ENCODE data around the gene PVALB.

The PVALB gene

DNA sequence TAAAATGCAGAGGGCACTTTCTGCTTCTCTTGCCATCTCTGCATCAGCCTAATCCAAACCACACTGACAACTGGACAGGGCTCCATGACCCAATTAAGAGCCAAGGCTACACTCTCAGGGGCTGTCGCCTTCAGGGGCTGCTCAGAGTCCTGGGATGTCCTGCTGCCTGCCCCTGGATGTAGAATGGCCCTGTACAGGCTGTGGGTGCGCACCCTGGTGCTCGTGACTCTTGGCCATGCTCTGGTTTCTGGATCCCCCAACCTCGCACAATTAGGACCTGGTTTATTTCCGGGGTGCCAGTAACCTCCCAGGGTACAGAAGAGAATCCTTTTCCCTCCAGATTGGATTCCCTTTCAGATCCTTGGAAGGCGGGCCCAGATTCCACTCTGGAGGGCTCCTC is 52.2 kb downstream of the PVALB start:
- Histone ChIP-seq H3K36me3 (ENCODE audit: control insufficient read depth in 2 of 2, insufficient read depth in 1 of 2, low read length in 2 of 2) (peaks cover 3 to 84% of the 10 kb centered on the region in 2 experiments; a peak in 1 of 3 replicates), H3K27ac (ENCODE audit: extremely low read depth, low read depth, low read length) (no peak overlapping the region), H3K4me1 (ENCODE audit: control insufficient read depth, insufficient read depth, low read length) (no peaks in the 10 kb centered on the region), H3K4me3 (ENCODE audit: low read depth, low read length) (no peak overlapping the region), H3K9me3 (ENCODE audit: control insufficient read depth, insufficient read depth, low read depth, low read length) (no peaks in the 10 kb centered on the region)
- CTCF ChIA-PET, result interaction anchor here (0.6 to 1.3 kb wide), 3 partner anchors 8 to 194 kb away, joined by 3 to 5 read pairs (median 4); no protein-coding TSS in a partner anchor
- TF ChIP-seq ZNF138 (tag by site-specific recombination; IDR thresholded peaks at IDR 0.05; ENCODE audit: borderline replicate concordance) (no peak), FEZF1 (tag by site-specific recombination; IDR thresholded peaks at IDR 0.05) (no peak), ZNF626 (tag by site-specific recombination; IDR thresholded peaks at IDR 0.05) (no peak)
- POLR2A ChIA-PET, result no interaction called here

DNA sequence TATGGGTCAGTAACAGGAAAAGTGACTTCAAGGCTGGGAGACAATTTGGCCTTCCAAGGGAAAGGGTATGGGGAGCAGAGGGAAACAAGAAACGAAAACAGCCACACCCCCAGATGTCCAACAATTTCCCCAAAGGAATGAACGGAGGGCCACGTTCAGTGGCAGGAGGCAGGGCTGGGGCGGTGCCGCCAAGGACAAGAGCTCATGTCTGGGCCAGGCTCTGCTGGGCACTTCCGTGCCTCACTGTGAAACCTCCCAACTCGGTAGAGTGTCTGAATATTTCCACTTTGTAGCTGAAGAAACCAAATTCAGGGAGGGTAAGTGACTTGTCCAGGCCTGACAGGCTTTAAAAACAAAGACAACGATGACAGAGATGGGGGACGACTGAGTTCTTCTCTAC is 52.8 kb downstream of the PVALB start:
- H3K4me3 ChIP-seq (ENCODE audit: low read depth, low read length), result no peak overlapping the region
- no peaks in the 10 kb centered on the region for H3K9me3 ChIP-seq (ENCODE audit: control insufficient read depth, insufficient read depth, low read depth, low read length)
- TF ChIP-seq, protein P1, sequence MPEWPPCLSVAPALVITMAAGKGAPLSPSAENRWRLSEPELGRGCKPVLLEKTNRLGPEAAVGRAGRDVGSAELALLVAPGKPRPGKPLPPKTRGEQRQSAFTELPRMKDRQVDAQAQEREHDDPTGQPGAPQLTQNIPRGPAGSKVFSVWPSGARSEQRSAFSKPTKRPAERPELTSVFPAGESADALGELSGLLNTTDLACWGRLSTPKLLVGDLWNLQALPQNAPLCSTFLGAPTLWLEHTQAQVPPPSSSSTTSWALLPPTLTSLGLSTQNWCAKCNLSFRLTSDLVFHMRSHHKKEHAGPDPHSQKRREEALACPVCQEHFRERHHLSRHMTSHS (tag by site-specific recombination; IDR thresholded peaks at IDR 0.05), result no peak
- H3K4me1 ChIP-seq (ENCODE audit: control insufficient read depth, insufficient read depth, low read length), result no peaks in the 10 kb centered on the region
- peaks cover 3 to 86% of the 10 kb centered on the region in 2 experiments; a peak in 1 of 3 replicates for H3K36me3 ChIP-seq (ENCODE audit: control insufficient read depth in 2 of 2, insufficient read depth in 1 of 2, low read length in 2 of 2)
- ChIA-PET CTCF (interaction anchor here (0.6 to 1.3 kb wide), 2 partner anchors 8 to 9 kb away, joined by 4 to 5 read pairs; no protein-coding TSS in a partner anchor), POLR2A (interaction anchor here (1.5 kb wide), 1 partner anchor 12 kb away, joined by 3 read pairs; the partner anchor contains the start of gene IFT27)
- H3K27ac ChIP-seq (ENCODE audit: extremely low read depth, low read depth, low read length), result no peak overlapping the region

DNA sequence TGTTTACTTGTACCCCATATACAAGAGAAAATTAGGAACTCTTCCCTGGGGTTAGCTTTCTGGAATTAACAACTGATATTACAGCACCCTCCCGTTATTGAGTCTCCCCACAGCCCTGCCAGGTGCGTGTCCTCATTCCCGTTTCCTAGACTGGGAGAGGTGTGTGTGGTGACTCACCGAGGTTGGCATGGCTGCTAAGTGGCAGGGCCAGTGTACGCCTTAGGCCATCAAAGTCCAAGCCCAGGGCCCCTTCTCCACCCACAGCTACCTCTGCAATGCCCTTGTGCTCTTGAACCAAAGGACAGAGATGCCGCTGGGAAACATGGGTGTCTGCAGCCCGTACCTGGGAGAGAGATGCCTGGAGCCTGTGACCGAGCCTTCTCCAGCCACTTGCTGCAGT is 53.3 kb downstream of the PVALB start:
- POLR2A ChIA-PET, result interaction anchor here (1.5 kb wide), 1 partner anchor 13 kb away, joined by 3 read pairs; the partner anchor contains the start of gene IFT27
- Histone ChIP-seq H3K9me3 (ENCODE audit: control insufficient read depth, insufficient read depth, low read depth, low read length) (no peaks in the 10 kb centered on the region), H3K36me3 (ENCODE audit: control insufficient read depth in 2 of 2, insufficient read depth in 1 of 2, low read length in 2 of 2) (peaks cover 3 to 83% of the 10 kb centered on the region in 2 experiments; a peak in 1 of 3 replicates), H3K4me1 (ENCODE audit: control insufficient read depth, insufficient read depth, low read length) (no peaks in the 10 kb centered on the region), H3K4me3 (ENCODE audit: low read depth, low read length) (no peak overlapping the region), H3K27ac (ENCODE audit: extremely low read depth, low read depth, low read length) (no peak overlapping the region)
- CTCF ChIA-PET, result interaction anchor here (0.6 to 2.1 kb wide), 2 partner anchors 93 to 429 kb away, joined by 3 to 11 read pairs; no protein-coding TSS in a partner anchor
- TF ChIP-seq, protein P2, sequence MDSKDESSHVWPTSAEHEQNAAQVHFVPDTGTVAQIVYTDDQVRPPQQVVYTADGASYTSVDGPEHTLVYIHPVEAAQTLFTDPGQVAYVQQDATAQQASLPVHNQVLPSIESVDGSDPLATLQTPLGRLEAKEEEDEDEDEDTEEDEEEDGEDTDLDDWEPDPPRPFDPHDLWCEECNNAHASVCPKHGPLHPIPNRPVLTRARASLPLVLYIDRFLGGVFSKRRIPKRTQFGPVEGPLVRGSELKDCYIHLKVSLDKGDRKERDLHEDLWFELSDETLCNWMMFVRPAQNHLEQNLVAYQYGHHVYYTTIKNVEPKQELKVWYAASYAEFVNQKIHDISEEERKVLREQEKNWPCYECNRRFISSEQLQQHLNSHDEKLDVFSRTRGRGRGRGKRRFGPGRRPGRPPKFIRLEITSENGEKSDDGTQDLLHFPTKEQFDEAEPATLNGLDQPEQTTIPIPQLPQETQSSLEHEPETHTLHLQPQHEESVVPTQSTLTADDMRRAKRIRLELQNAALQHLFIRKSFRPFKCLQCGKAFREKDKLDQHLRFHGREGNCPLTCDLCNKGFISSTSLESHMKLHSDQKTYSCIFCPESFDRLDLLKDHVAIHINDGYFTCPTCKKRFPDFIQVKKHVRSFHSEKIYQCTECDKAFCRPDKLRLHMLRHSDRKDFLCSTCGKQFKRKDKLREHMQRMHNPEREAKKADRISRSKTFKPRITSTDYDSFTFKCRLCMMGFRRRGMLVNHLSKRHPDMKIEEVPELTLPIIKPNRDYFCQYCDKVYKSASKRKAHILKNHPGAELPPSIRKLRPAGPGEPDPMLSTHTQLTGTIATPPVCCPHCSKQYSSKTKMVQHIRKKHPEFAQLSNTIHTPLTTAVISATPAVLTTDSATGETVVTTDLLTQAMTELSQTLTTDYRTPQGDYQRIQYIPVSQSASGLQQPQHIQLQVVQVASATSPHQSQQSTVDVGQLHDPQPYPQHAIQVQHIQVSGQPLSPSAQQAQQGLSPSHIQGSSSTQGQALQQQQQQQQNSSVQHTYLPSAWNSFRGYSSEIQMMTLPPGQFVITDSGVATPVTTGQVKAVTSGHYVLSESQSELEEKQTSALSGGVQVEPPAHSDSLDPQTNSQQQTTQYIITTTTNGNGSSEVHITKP (tag by site-specific recombination; IDR thresholded peaks at IDR 0.05), result no peak
- TF ChIP-seq, protein P3, sequence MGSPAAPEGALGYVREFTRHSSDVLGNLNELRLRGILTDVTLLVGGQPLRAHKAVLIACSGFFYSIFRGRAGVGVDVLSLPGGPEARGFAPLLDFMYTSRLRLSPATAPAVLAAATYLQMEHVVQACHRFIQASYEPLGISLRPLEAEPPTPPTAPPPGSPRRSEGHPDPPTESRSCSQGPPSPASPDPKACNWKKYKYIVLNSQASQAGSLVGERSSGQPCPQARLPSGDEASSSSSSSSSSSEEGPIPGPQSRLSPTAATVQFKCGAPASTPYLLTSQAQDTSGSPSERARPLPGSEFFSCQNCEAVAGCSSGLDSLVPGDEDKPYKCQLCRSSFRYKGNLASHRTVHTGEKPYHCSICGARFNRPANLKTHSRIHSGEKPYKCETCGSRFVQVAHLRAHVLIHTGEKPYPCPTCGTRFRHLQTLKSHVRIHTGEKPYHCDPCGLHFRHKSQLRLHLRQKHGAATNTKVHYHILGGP (tag by site-specific recombination; IDR thresholded peaks at IDR 0.05), result no peak
- TF ChIP-seq, protein P4, sequence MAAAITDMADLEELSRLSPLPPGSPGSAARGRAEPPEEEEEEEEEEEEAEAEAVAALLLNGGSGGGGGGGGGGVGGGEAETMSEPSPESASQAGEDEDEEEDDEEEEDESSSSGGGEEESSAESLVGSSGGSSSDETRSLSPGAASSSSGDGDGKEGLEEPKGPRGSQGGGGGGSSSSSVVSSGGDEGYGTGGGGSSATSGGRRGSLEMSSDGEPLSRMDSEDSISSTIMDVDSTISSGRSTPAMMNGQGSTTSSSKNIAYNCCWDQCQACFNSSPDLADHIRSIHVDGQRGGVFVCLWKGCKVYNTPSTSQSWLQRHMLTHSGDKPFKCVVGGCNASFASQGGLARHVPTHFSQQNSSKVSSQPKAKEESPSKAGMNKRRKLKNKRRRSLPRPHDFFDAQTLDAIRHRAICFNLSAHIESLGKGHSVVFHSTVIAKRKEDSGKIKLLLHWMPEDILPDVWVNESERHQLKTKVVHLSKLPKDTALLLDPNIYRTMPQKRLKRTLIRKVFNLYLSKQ (tag by site-specific recombination; IDR thresholded peaks at IDR 0.05; ENCODE audit: borderline replicate concordance), result no peak
- TF ChIP-seq ZNF521 (tag by site-specific recombination; IDR thresholded peaks at IDR 0.05), result no peak
- no peak for TF ChIP-seq ZNF121 (tag by site-specific recombination; IDR thresholded peaks at IDR 0.05)
- no peak for TF ChIP-seq KLF9 (tag by site-specific recombination; IDR thresholded peaks at IDR 0.05; ENCODE audit: low read depth)

All from HEK293 (cell line).